Epithelial cell of proximal tubule (primary cell): ENCODE measurements around the gene TIMD4. TPM values are rescaled to one million over a fixed set of nuclear protein-coding genes. Genes with fewer than 3 reads are reported as not detected.
A peak's percentile ranks its signal among the peaks of the same experiment; 100 is the strongest.
"Not testable (repeated sequence)": the region's sequence is repeated elsewhere in the genome, so short reads cannot be mapped to it uniquely, and the experiment has no call there.

ENCODE experiments used
- DNase-seq: peaks from one replicate; pipeline ENCODE4 v3.0.0-alpha.2; 2011; ENCODE audit warnings: low read depth
- H3K4me3 ChIP-seq: 2 replicates; pipeline ENCODE4 v1.5.1; 2011; ENCODE audit warnings: low read depth, mild to moderate bottlenecking, low read length
- total RNA-seq: library from RNA; depleted of rRNA; stranded (reverse); fragments of >200 nt; gene quantifications from 2 replicates; pipeline ENCODE4 v1.2.3, GENCODE V29; 2015
- TF ChIP-seq, protein P1 (sequence below): conservative IDR thresholded peaks from 2 replicates; pipeline ENCODE4 v1.5.1; 2012; ENCODE audit warnings: low read depth, mild to moderate bottlenecking, low read length

The TIMD4 gene
- total RNA-seq, 1 donor from 2014 or later = 0.17 TPM

DNA sequence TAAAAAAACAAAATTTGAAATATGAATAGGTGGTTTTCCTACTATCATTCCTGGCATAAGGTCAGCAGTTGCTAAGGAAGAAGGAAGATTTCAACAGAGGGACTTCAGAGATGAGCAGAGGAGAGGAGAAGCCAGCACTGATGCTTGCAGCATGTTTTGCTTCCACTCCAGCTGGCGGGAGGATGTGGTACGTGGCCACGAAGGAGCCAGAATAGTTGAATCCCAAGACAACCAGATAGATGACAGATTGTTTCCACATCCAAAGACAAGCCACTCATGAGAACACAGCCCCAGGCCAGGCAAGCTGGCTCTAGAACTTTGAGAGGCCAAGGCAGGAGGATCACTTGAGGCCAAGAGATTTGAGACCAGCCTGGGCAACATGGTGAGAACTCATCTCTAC lies 15.1 kb downstream of the TIMD4 start:
- DNase-seq = no peak
- TF ChIP-seq, protein P1, sequence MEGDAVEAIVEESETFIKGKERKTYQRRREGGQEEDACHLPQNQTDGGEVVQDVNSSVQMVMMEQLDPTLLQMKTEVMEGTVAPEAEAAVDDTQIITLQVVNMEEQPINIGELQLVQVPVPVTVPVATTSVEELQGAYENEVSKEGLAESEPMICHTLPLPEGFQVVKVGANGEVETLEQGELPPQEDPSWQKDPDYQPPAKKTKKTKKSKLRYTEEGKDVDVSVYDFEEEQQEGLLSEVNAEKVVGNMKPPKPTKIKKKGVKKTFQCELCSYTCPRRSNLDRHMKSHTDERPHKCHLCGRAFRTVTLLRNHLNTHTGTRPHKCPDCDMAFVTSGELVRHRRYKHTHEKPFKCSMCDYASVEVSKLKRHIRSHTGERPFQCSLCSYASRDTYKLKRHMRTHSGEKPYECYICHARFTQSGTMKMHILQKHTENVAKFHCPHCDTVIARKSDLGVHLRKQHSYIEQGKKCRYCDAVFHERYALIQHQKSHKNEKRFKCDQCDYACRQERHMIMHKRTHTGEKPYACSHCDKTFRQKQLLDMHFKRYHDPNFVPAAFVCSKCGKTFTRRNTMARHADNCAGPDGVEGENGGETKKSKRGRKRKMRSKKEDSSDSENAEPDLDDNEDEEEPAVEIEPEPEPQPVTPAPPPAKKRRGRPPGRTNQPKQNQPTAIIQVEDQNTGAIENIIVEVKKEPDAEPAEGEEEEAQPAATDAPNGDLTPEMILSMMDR = no peak
- H3K4me3 ChIP-seq = no peak overlapping the region

DNA sequence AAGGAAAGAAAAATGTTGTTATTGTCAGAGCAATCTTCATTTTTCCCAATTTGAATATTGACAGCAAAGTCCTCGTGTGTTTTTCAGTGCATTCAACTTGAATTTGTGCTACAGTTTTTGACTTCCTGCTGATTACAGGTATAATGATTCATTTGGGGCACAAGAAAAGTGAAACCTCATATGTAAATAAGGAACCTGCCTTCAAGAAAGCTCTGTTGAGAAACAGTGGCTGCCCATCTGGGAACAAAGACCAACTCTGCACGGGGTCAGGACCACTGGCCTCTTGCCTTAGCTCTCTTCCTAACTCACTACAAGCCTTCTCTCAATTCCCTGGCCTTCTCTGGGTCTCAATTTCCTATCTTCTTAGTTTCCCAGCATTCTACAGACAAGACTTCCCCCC lies 21.0 kb downstream of the TIMD4 start:
- DNase-seq = no peak
- TF ChIP-seq, protein P1 = no peak
- no peak overlapping the region for H3K4me3 ChIP-seq

DNA sequence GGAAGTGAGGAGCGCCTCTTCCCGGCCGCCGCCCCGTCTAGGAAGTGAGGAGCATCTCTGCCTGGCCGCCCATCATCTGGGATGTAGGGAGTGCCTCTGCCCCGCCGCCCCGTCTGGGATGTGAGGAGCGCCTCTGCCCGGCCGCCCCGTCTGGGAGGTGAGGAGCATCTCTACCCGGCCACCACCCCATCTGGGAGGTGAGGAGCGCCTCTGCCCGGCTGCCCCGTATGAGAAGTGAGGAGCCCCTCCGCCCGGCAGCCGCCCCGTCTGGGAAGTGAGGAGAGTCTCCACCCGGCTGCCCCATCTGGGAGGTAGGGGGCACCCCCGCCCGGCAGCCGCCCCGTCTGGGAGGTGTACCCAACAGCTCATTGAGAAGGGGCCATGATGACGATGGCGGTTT lies 22.6 kb downstream of the TIMD4 start:
- not testable (repeated sequence) for DNase-seq, H3K4me3 ChIP-seq

DNA sequence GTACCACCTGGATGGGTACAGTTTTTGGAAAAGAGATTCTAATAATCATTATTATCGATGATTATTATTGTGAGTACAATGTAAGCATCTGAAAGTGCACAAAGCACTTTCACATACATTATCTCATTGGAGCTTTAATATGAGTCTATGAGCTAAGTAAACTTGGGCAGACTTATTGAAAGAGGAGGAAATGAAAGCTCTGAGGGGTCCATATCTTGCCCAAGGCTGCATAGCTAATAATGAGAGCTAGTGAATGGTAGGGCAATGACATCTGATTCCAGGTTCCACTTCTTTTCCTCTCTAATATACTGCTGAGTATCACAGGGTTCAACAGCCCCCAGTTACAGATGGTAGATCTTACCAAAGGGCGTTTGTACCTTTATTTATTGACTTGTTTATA lies 26.1 kb downstream of the TIMD4 start:
- TF ChIP-seq, protein P1 = no peak
- H3K4me3 ChIP-seq = no peak overlapping the region
- DNase-seq = no peak

DNA sequence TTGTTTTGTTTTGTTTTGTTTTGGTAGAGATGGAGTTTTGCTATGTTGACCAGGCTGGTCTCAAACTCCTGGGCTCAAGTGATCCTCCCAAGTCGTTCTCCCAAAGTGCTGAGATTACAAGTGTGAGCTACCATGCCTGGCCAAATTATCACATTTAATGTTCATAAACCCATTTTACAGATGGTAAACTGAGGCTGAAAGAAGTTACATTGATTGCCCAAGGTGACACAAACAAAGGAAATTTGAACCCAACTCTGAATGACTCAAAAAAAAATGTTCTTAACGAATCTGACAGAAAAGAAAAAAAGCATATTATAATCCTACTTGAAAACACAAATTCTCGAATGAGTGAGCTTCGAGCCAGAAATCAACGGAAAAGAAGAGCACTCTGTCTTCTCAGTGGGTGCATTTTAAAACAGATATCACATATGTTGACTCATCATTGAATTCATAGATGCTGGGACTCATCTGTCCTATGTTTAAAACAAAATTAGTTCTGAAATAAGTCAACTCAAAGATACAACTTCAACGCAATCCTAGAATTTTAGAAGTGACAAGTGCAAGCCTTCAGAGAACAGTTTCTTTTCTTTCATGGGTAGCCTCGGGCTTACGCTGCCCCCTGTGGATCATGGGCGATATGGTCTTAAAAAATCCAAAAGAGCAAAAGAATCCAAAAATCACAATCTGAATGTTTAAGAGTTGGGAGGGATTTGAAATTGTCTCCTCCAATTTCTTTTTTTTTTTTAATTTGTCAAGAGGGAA lies 28.4 kb downstream of the TIMD4 start:
- H3K4me3 ChIP-seq = no peak overlapping the region
- TF ChIP-seq, protein P1 = peak; percentile 79
- no peak for DNase-seq

GRCh38 chr5:156929366-156929948 lies 33.6 kb downstream of the TIMD4 start:
- H3K4me3 ChIP-seq = no peak overlapping the region

DNA sequence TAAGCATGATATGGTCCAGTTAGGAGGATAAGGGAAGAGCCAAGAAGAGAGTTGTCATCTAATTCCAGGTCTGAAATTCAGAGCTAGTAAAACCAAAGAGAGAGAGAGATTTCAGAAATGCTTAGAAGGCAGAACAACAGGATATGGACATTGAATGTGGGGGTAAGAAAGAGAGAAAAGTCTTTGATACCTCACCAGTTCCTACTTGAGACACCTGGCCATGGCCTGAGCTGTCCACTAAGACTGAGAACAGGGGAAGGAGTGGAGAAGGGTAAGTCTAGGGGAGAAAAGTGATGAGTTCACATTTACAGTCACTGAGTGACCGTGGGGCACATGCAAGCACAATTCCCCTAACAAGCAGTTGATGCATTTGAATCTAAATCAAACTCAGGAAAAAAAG lies 35.5 kb downstream of the TIMD4 start:
- no peak for DNase-seq
- TF ChIP-seq, protein P1 = no peak

More at GRCh38 chr5:156929366-156929948, 33.6 kb downstream of the TIMD4 start:
- TF ChIP-seq, protein P1 = no peak
- DNase-seq = no peak

DNA sequence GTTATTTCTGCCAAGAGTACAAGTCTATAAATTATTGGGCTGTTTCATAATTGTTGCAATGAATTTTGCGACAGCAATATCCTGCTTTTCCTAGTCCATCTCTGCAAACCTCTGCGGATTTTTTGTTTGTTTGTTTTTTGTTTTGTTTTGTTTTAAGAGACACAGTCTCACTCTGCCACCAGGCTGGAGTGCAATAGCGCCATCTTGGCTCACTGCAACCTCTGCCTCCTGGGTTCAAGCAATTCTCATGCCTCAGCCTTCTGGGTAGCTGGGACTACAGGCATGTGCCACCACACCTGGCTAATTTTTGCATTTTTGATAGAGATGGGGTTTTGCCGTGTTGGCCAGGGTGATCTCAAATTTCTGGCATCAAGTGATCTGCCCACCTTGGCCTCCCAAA lies 37.3 kb downstream of the TIMD4 start:
- not testable (repeated sequence) for H3K4me3 ChIP-seq

More for the DNA sequence above, 35.5 kb downstream of the TIMD4 start:
- no peak overlapping the region for H3K4me3 ChIP-seq

More for the DNA sequence above, 37.3 kb downstream of the TIMD4 start:
- not testable (repeated sequence) for DNase-seq
